ENCODE measurements around the gene LRRC2. TPM values are rescaled to one million over a fixed set of nuclear protein-coding genes. Genes with fewer than 3 reads are reported as not detected.
"Not testable (repeated sequence)": the region's sequence is repeated elsewhere in the genome, so short reads cannot be mapped to it uniquely, and the experiment has no call there.

Gene LRRC2
- total RNA-seq, 1 donor from 2014 or later: 2.8 TPM

DNA sequence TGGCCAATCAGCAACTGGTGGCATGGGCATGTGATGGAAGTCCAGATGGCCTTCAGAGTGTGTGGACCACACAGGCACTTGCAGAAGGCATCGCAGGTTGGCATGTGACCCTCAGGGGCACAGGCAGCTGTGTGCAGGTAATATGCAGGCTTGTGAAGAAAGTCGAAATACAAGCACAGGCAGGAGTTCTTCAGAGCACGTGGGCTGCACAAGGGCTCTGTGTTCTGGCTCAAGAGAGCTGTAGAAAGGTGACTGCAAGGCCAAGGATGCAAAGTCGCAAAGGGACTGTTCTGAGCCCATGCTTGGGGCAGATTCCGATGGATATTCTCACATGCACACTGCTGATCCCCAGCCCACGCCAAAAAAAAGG lies 8.3 kb downstream of the LRRC2 start:
- no peak for DNase-seq

DNA sequence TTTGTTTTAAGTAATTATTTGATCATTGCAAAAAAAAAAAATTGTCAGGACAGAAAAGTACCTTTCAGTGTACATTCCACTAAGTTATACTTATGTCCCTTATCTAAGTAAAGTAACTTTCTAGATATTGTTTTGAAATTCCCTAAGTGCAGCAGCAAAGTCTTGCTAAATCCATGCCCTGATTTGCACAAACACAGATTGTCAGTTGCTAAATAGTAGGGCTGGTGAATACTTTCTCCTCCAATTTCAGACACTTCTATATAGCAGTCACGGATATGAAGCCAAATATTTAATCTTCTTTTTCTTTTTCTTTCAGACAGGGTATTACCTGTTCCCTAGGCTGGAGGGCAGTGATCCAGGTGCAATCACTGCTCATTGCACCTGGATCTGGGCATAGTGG lies 12.9 kb downstream of the LRRC2 start:
- no peak for DNase-seq

DNA sequence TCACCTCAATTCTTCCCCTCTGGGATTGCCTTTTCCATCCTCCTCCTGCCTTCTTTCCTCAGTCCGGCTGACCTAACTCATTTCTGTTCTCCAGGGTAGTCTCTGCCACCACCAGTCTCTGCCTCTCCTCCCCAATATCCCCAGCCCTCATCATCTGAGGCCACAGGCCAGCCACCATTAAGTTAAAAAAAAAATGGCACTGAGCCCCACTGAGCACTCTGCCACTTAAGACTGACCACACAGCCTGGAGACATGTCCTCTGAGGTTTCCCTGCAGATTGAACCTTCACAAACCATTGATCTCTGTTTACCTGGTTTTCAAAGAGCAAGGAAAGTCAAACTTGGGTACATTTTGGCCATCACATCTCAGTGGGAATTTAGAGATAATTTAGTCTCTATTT lies 13.6 kb downstream of the LRRC2 start:
- no peak for DNase-seq

DNA sequence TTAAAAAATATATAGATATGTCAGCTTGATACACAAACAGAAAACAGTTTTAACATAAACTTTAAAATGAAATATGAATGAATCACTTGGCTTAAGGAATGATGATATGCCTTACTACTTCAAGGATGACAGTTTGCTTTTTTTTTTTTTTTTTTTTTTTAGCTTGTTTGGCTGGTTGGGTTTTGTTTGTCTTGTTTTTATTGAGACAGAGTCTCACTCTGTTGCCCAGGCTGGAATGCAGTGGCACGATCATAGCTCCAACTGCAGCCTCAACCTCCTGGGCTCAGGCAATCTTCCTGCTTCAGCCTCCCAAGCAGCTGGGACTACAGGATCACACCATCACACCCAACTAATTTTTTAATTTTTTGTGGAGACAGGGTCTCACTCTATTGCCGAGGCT lies 14.5 kb downstream of the LRRC2 start:
- no peak for DNase-seq

DNA sequence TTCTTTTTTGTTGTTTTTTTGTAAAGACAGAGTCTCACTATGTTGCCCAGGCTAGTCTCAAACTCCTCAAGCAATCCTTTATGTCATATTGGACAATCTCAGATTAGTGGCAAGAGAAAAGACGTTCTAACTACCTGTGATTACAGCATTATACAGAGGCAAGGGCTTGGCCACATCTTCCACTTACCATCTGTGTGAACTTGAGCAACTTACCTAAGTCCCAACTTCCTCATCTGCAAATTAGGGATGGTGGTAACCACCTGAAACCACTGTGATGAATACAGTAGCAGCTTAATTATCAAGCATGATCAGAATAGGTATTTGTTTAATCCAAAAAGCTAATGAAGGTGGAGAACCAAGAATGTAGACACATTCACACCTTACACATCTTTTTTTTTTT lies 16.1 kb downstream of the LRRC2 start:
- no peak for DNase-seq

DNA sequence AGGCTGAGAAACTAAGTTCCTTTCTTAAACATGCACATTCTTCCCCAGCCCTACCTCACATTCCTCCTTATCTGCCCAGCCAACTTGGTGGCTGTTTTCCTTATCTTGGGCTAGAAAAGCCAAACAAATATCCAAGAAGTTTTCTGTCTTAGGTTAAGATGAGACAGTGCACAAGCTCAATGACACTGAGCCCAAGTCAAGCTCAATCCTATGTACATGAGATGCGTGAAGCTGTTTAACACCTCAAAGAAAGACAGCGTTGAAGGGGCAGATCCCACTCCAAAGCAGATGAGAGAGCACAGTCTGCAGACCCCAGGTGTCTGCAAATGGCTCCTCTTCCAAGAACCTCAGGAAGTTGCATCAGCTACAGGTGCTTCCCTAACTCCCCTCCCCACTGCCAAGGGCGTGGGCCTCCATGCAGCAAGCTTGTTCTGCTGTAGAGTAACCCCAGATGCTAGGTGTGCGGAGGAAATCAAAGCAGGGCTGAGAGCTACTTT lies 16.6 kb downstream of the LRRC2 start:
- DNase-seq: no peak

DNA sequence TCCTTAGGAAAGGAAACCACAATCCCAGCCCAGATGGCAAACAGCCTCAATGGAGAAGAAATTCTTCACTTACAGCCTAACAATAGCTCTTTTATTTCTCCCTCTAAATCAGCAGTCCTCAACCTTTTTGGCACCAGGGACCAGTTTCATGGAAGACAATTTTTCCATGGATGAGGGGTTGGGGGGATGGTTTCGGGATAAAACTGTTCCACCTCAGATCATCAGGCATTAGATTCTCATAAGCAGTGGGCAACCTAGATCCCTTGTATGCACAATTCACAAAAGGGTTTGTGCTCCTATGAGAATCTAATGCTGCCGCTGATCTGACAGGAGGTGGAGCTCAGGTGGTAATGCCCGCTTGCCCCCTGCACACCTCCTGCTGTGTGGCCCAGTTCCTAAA lies 17.5 kb downstream of the LRRC2 start:
- not testable (repeated sequence) for DNase-seq

DNA sequence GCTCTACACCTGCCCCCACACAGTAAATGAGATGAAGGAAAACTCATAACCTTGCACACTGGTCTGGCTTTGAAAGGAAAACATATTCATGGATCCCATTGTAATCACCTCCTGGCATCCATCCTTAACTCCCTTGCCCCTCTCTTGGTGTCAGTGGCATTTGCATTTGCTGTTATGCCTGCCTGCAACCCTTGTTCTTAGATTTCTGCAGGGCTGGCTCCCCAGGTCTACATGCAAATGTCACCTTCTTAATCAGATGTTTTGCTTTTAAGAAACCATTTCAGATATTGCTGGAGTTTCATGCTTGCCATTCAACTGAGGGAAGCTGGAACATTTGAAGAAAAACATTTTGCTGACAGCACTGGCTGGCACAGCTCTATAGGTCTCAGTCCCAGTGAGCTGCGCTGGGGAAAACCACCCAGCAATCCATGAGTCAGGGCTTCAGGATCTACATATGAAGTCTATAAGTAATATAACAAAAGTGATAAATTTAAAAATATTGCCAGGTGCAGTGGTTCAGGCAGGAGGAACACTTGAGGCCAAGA lies 19.1 kb downstream of the LRRC2 start:
- no peak for DNase-seq

DNA sequence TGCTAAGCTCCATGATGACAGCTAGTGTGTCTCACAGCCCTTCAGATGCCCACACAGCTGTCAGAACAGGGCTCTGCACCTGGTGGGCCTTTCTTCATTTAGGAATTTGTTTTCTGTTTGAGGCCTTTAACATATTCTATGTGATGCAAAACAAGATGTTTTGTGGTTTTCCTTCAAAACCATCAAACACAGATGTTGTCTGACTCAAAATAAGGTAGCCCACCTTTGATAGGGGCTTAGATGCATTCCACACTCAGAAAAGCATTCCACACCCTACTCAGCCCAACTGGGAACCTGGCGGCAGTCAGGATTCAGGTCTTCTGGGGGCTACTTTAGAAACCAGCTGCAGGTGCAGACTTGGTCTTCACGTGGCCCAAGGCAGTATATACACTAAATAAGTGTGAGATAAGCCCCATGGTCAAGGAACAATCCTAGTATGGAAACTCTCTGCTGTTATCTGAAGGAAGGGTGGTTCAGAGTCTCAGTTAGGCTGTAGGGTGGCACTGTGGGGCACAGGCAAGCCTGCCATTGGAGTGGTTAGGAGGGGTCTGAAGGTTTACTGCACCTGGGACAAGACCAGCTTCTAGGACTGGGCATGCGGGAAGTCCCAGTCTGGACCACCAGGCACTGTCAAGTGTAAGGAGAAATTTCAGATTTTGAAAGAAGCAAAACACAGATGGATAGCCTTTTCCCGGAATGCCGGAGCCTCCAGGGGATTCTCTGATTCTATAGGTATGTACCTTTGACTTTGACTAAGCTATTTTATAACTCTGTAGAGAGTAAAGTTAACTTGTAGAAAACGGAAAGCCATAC lies 20.1 kb downstream of the LRRC2 start:
- DNase-seq: no peak

DNA sequence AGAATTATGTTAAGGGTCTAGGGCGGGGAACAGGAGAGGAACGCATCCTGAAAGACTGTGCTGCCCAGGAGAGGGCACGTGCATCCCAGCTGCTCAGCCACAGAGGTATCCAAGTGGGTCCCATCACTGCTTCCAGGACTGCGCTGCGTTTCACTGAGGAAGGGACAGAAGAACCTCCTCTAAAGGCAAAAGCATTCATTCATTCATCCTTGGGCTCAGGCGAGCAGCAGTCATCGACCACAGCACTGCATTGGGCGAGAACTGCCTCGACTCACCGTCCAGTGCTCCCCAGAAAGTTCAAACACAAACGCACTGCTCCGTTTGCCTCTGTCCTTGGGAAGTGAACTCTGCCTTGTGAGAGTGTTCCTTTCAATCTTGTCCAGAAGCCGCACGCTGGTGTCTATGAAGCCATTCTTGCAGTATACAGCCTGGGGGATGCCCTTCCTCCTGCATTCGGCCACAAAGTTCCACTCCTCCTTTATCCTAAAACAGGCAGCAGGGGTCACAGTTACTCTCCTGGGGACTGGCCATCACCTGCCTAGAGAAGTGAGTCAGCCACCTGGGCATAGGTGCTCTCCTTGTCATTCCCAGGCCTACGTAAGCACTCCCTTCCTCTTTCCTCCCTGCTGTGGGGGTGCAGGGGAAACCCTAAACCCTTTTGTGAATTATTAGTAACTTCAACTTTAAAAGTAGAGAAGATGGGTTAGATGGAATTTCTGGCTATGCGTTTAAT lies 21.2 kb downstream of the LRRC2 start:
- DNase-seq: no peak

DNA sequence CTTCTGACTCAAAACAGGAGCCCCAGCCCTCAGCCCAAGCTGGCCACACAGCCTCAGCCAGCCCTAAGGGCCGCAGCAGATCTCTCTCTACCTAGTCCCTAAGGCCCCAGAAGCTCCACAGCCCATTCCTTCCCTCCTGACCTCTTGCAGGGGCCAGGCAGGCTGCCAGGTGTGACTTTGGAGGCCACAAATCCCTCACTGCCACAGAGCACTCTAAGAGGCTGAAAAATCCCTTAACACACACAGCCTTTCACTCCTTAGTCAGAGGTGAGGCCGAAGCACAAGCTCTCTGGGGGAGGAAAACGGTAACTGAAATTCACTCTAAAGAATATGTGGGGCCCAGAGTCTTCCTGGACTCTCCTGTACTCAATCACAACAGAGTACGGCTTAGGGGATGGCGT lies 23.3 kb downstream of the LRRC2 start:
- DNase-seq: no peak

DNA sequence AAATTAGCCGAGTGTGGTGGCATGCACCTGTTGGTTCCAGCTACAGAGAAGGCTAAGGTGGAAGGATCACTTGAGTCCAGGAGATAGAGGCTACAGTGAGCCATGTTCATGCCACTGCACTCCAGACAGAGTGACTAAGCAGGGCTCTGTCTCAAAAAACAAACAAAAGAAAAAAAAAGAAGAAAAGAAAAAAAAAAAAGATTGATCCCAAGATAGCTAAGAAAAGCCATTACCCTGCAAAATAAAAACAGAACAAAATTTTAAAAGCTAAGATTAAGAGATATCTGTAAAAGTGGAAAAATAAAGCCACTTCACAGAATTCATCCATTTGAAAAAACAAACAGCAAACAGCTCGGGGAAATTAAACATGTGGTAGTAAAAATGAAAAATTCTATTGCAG lies 23.8 kb downstream of the LRRC2 start:
- DNase-seq: no peak

DNA sequence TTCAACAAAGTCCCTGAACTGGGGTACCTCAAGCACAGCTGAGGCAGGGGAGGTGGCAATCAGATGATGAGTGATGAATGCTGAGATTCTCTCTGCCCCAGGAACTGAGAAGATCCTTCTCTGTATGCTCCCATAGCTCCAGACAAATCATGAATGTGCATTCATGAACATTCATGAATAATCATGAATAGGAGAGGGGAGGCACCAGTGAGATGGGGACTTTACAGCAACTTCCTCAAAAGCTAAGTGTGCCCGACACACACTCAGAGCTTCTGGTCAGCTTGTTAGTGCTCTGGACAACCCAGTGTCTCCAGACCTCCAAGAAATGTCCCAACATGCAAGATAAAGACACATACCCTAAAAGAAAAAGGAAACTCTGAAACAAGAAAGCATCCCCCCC lies 24.3 kb downstream of the LRRC2 start:
- no peak for DNase-seq

DNA sequence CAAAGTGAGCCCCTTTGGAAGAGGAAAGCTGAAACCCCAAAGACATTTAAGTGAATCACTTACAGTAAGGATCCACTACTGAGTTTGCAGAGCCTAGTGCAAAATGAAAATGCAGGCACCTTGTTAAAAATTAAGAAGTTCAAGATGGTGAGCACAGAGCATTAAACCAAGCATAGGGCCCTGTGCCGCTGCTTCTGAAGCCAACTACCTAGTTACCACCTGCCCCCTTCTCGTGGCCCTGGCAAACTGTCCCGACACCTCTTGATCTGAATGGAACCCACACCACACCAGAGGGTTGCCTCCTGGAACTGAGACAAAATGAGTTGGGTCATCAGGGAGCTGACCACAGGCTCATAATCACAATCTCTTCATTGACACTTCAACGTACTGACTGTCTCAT lies 25.6 kb downstream of the LRRC2 start:
- no peak for DNase-seq

DNA sequence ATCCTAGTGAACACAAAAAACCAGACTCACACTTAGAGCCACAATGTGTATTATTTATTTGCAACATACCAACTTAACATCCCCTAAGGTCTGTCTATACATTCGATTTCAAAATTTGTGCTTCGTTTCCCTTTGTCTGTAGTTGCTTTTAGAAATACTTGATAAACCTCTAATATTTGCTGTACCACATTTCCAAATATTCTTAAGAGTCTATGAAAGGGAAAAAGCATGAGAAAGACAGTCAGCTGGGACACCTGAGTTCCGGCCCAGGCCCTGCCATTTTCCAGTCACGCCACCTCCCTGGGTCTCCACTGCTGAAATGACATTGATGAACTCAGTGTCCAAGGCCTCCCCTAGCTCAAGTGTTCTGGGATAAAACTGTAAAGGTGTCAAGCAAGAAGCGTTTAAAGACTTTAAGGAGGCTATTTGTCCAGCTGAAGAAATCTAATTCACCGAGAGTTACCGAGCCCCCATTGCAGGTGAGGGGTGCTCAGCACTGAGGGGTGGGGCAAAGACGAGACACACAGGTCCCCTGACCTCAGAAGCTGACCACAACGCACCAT lies 26.6 kb downstream of the LRRC2 start:
- no peak for DNase-seq

DNA sequence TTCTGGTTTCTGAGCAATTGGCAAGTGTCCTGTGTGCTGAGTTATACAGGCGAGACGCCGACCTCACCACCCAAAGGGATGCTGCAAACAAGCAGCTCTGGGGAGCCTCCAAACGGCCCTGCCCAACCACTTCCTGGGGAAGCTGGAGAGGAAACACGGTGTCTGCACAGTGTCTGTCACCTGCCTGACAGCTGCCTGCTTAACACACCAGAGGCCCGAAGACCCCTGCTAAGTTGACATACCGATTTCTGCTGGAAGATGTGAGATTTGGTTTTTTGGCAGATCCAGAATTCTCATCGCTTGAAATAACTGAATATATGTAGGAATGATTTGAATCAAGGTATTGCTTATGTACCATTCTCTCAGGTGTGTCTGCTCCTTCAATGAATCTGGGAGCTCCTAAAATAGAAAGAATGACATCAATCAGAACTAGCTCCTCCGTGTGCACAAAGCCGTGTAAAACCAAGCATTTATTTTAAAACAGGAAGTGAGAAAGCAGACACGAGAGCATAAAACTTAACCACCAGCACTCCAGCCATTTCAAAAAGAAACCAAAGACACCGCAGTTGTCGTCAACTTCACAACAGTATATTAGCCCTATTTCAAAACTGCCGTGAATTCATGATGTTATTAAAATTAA lies 27.2 kb downstream of the LRRC2 start:
- peak; percentile 26 for DNase-seq

DNA sequence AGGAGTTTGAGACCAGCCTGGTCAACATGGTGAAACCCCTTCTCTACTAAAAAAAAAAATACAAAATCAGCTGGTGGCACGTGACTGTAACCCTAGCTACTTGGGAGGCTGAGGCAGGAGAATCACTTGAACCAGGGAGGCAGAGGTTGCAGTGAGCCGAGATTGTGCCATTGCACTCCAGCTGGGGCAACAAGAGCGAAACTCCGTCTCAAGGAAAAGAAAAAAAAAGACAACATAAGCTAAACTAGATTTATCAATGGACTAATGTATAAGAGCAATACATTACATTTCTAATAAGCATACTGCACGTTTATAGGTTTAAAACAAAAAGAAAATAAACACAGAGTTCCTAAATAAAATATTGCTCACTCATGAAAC lies 27.7 kb downstream of the LRRC2 start:
- not testable (repeated sequence) for DNase-seq

DNA sequence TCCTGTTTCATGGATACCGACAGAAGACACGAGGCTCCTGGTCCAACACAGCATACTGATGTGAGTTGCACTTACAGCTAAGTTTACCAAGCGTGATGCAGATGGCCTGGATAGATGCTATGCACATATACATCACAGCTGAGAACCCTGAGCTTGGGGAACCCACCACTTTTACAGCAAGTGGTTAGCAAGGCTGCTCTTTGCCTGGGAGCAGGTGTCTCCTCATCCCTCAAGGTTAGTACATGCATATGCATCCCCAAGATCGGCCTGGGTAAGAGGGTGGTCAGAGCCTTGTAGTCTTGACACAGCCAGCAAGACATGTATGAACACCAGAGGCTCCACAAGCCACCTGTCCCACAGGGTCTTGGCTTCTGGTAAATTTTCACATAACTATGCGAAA lies 28.3 kb downstream of the LRRC2 start:
- DNase-seq: no peak

DNA sequence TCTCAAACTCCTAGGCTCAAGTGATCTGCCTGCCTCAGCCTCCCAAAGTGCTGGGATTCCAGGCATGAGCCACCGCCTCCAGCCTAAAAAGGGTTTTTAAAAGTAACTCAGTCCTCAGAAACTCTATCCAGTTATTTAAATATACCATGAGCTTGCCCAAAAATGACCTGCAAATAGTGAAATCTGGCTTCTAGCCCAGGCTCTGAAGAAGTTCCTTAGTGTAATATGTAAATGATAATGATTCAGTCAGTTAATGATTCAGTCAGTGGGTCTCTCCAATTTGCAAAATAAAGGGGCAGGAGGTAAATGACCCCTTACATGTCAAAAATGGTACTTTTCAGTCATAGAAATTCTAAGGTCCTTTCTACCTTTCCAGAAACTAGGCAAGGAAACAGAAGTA lies 28.8 kb downstream of the LRRC2 start:
- no peak for DNase-seq

DNA sequence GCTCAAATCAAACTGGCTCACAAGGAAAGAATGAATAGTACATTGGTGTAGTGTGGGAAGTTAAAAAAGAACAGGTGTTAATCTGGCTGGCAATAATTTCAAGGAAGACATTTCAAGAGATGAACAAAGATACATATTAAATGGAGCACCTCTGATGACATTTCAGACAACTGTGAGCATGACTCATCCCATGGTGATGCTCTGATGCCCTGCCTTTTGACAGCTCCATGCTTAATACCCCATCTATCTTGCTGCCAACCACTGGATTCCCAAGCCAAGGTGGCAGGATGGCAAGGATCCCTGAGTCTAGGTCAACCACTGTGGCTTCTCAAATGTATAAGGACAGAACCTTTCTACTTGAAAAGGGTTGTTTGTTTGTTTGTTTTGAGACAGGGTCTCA lies 29.3 kb downstream of the LRRC2 start:
- no peak for DNase-seq

DNA sequence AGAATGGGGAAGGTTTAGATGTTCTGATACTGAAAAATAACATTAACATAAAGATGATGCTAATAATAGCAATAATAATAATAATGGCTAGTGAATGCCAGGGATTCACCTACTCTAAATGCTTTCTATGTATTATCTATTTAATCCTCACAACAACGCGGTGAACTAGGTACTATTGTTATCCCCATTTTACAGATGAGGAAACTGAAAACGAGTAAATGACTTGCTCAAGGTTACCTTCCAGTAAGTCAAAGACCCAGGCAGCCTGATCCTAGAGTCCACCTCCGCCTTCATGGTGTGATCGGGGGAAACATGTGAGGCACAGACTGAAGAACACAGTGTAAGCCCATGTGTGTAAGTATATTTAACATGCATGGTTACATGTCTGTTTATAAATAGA lies 30.4 kb downstream of the LRRC2 start:
- DNase-seq: no peak

DNA sequence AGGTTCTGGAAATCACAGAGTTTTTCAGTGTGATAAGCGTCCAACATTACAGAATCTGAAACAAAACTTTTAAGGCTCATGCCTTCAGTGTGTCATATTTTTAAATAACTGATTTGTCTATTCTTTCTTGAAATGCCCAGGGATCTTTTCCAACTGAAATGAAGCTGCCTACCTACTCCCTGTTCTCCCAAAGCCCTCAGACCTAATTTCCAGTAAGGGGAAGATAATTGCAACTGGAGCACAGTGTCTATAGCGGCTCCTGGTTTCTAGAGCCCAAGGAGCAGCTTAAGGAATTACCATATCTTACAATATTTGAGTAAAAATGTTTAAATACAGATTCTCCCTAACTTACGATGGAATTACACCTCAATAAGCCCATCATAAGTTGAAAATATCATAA lies 33.0 kb downstream of the LRRC2 start:
- no peak for DNase-seq

DNA sequence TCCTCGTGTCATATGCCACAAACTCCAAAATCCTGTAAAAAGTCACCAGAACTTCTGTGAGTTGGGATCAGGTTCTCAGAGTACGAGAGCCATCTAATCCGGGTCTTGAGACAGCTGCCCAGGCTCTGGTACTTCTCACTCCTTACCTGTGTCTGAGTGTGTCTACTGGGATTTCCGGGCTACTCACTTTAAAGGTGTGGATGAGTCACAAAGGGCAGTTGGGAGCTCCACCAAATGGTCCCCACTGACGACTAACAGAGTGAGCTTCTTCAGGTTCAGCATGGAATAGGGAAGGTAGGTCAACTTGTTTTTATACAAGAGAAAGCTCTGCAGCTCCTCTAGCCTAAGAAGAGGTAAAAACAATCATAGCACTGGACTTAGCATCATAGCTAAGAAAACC lies 38.9 kb downstream of the LRRC2 start:
- DNase-seq: no peak

Data from skin of body (tissue), 2 donors.